HEK293 (cell line): ENCODE results near the gene SFTPD.

ENCODE experiments used
- CTCF ChIA-PET: fragments of 350-600 bp; formaldehyde crosslinking; extraction: SDS; loops from one replicate; lab custom pipeline; 2021; ENCODE audit warnings: antibody characterized with exemption; lab: Yijun Ruan, JAX
- POLR2A ChIA-PET: fragments of 300-600 bp; formaldehyde crosslinking; extraction: SDS; loops from one replicate; lab custom pipeline; 2020; ENCODE audit warnings: antibody characterized with exemption, inconsistent platforms; lab: Yijun Ruan, JAX
- H3K27ac ChIP-seq: fragments of 200-500 bp; sonication (Bioruptor generic); 2 replicates; pipeline ENCODE4 v1.5.1; 2014; ENCODE audit warnings: low read depth, low read length, control low read depth, inconsistent platforms; ENCODE audit errors: extremely low read depth
- H3K36me3 ChIP-seq, 2 experiments: fragments of 200-500 bp in 1 of 2; sonication (Bioruptor generic) in 1 of 2; 1 replicate in 1 of 2; 2 replicates in 1 of 2; pipeline ENCODE4 v1.5.1; 2014 to 2017; ENCODE audit warnings: inconsistent platforms in 2 of 2, low read length in 2 of 2; ENCODE audit not compliant: control insufficient read depth in 2 of 2, insufficient read depth in 1 of 2
- H3K4me1 ChIP-seq: fragments of 200-500 bp; sonication (Bioruptor generic); 2 replicates; pipeline ENCODE4 v1.5.1; 2014; ENCODE audit warnings: mild to moderate bottlenecking, low read length, inconsistent platforms; ENCODE audit not compliant: control insufficient read depth, insufficient read depth
- H3K4me3 ChIP-seq: 2 replicates; pipeline ENCODE4 v1.5.1; 2011; ENCODE audit warnings: low read depth, mild to moderate bottlenecking, control low read depth, low read length, moderate library complexity
- H3K9me3 ChIP-seq: fragments of 200-500 bp; sonication (Bioruptor generic); 2 replicates; pipeline ENCODE4 v1.5.1; 2014; ENCODE audit warnings: low read depth, low read length, inconsistent platforms; ENCODE audit not compliant: control insufficient read depth, insufficient read depth
- BCL11B ChIP-seq: fragments of 450-650 bp; formaldehyde crosslinking; IDR thresholded peaks from 2 replicates; pipeline ENCODE4 v1.5.1; 2016; ENCODE audit warnings: low read depth, missing biosample characterization, missing genetic modification characterization
- EGR2 ChIP-seq: fragments of 450-650 bp; formaldehyde crosslinking; IDR thresholded peaks from 2 replicates; pipeline ENCODE4 v1.5.1; 2016; ENCODE audit warnings: low read depth, missing biosample characterization, missing genetic modification characterization
- KLF17 ChIP-seq: fragments of 450-650 bp; formaldehyde crosslinking; IDR thresholded peaks from 2 replicates; pipeline ENCODE4 v1.5.1; 2016; ENCODE audit warnings: missing biosample characterization, missing genetic modification characterization
- SCRT1 ChIP-seq: fragments of 450-650 bp; formaldehyde crosslinking; IDR thresholded peaks from 2 replicates; pipeline ENCODE4 v1.5.1; 2016; ENCODE audit warnings: missing biosample characterization, missing genetic modification characterization, borderline replicate concordance
- SP3 ChIP-seq: fragments of 450-650 bp; formaldehyde crosslinking; IDR thresholded peaks from 2 replicates; pipeline ENCODE4 v1.5.1; 2016; ENCODE audit warnings: missing biosample characterization, missing genetic modification characterization
- ZBTB44 ChIP-seq: fragments of 450-650 bp; IDR thresholded peaks from 2 replicates; pipeline ENCODE4 v1.5.1; 2018; ENCODE audit warnings: missing biosample characterization, mild to moderate bottlenecking, missing genetic modification characterization
- ZNF140 ChIP-seq: fragments of 450-650 bp; formaldehyde crosslinking; IDR thresholded peaks from 2 replicates; pipeline ENCODE4 v1.5.1; 2016; ENCODE audit warnings: missing biosample characterization, missing genetic modification characterization
- ZNF175 ChIP-seq: fragments of 450-650 bp; formaldehyde crosslinking; IDR thresholded peaks from 2 replicates; pipeline ENCODE4 v1.5.1; 2016; ENCODE audit warnings: missing biosample characterization, missing genetic modification characterization
- ZNF184 ChIP-seq: fragments of 450-650 bp; IDR thresholded peaks from 2 replicates; pipeline ENCODE4 v1.5.1; 2018; ENCODE audit warnings: missing biosample characterization, mild to moderate bottlenecking, missing genetic modification characterization
- ZNF19 ChIP-seq: fragments of 450-650 bp; formaldehyde crosslinking; IDR thresholded peaks from 2 replicates; pipeline ENCODE4; 2016; ENCODE audit warnings: missing biosample characterization, missing genetic modification characterization, low read depth
- ZNF239 ChIP-seq: fragments of 450-650 bp; formaldehyde crosslinking; IDR thresholded peaks from 2 replicates; pipeline ENCODE4 v1.5.1; 2016; ENCODE audit warnings: missing biosample characterization, missing genetic modification characterization
- ZNF341 ChIP-seq: fragments of 450-650 bp; formaldehyde crosslinking; IDR thresholded peaks from 2 replicates; pipeline ENCODE4; 2016; ENCODE audit warnings: low read depth, missing biosample characterization, missing genetic modification characterization
- ZNF48 ChIP-seq: fragments of 450-650 bp; formaldehyde crosslinking; IDR thresholded peaks from 2 replicates; pipeline ENCODE4 v1.5.1; 2016; ENCODE audit warnings: missing biosample characterization, missing genetic modification characterization
- ZNF623 ChIP-seq: fragments of 450-650 bp; formaldehyde crosslinking; IDR thresholded peaks from 2 replicates; pipeline ENCODE4 v1.5.1; 2016; ENCODE audit warnings: missing biosample characterization, missing genetic modification characterization
- ZNF629 ChIP-seq: fragments of 450-650 bp; formaldehyde crosslinking; IDR thresholded peaks from 2 replicates; pipeline ENCODE4 v1.5.1; 2017; ENCODE audit warnings: missing biosample characterization, missing genetic modification characterization
- ZNF704 ChIP-seq: fragments of 450-650 bp; formaldehyde crosslinking; IDR thresholded peaks from 2 replicates; pipeline ENCODE4 v1.5.1; 2016; ENCODE audit warnings: missing biosample characterization, missing genetic modification characterization
- ZNF76 ChIP-seq: fragments of 450-650 bp; formaldehyde crosslinking; IDR thresholded peaks from 2 replicates; pipeline ENCODE4; 2016; ENCODE audit warnings: low read depth, missing biosample characterization, missing genetic modification characterization, borderline replicate concordance
- ZNF785 ChIP-seq: fragments of 450-650 bp; formaldehyde crosslinking; IDR thresholded peaks from 2 replicates; pipeline ENCODE4 v1.5.1; 2016; ENCODE audit warnings: missing biosample characterization, missing genetic modification characterization
- ZSCAN23 ChIP-seq: fragments of 450-650 bp; formaldehyde crosslinking; IDR thresholded peaks from 2 replicates; pipeline ENCODE4 v1.5.1; 2016; ENCODE audit warnings: missing biosample characterization, missing genetic modification characterization
- ZSCAN30 ChIP-seq: fragments of 450-650 bp; IDR thresholded peaks from 2 replicates; pipeline ENCODE4 v1.5.1; 2018; ENCODE audit warnings: missing biosample characterization, mild to moderate bottlenecking, missing genetic modification characterization, moderate library complexity
- ZSCAN4 ChIP-seq: fragments of 450-650 bp; formaldehyde crosslinking; IDR thresholded peaks from 2 replicates; pipeline ENCODE4 v1.5.1; 2017; ENCODE audit warnings: missing biosample characterization, missing genetic modification characterization
- TF ChIP-seq, protein P1 (sequence below): fragments of 450-650 bp; formaldehyde crosslinking; IDR thresholded peaks from 2 replicates; pipeline ENCODE4 v1.5.1; 2016; ENCODE audit warnings: missing biosample characterization, missing genetic modification characterization
- TF ChIP-seq, protein P2 (sequence below): fragments of 450-650 bp; formaldehyde crosslinking; IDR thresholded peaks from 2 replicates; pipeline ENCODE4 v1.5.1; 2016; ENCODE audit warnings: missing biosample characterization, missing genetic modification characterization

SFTPD gene

DNA sequence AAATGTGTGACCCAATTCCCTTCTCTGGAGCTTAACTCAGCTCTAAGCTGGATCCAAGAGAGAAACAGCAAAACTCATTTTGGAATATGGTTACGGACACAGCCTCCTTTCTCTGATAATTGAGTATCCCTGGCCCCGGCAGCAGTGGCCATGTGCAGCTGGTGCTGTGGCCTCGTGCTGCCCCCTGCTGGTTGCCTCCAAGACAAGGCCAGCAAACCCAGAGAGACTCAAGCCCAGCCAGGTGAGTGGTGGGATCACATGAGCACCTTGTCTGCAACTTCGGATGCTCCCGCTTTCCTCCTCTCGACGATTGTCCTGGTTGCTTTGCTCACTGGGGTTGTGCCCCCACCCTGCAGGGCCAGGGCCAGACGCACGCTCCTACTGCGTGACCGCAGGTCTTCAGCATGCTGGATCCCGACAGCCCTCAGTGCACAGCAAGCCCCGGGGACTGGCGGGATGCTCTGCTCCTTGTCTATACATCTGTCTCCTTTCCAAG is 19.4 kb downstream of the SFTPD start (continued):
- peak; percentile 75 for TF ChIP-seq ZNF76
- no peak for TF ChIP-seq ZNF629 (tag by site-specific recombination)
- no peak for TF ChIP-seq EGR2 (tag by site-specific recombination)
- TF ChIP-seq ZSCAN30 (tag by site-specific recombination), result peak; percentile 69; the same call in 1 of the 2 replicates
- no peak for TF ChIP-seq ZNF341
- TF ChIP-seq ZNF785, result no peak
- TF ChIP-seq ZSCAN4 (tag by site-specific recombination), result no peak
- TF ChIP-seq SCRT1 (tag by site-specific recombination), result no peak
- TF ChIP-seq, protein P1, sequence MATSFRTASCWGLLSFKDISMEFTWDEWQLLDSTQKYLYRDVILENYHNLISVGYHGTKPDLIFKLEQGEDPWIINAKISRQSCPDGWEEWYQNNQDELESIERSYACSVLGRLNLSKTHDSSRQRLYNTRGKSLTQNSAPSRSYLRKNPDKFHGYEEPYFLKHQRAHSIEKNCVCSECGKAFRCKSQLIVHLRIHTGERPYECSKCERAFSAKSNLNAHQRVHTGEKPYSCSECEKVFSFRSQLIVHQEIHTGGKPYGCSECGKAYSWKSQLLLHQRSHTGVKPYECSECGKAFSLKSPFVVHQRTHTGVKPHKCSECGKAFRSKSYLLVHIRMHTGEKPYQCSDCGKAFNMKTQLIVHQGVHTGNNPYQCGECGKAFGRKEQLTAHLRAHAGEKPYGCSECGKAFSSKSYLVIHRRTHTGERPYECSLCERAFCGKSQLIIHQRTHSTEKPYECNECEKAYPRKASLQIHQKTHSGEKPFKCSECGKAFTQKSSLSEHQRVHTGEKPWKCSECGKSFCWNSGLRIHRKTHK, result no peak

GRCh38 chr10:79928028-79928583 is 20.8 kb downstream of the SFTPD start:
- Histone ChIP-seq H3K36me3 (peaks cover 0 to 4% of the 10 kb centered on the region in 2 experiments; a peak in 1 of 3 replicates), H3K9me3 (no peaks in the 10 kb centered on the region), H3K4me1 (no peaks in the 10 kb centered on the region), H3K4me3 (no peak overlapping the region), H3K27ac (no peak overlapping the region)
- POLR2A ChIA-PET, result no interaction called here
- CTCF ChIA-PET, result interaction anchor here (0.6 to 2.1 kb wide), 6 partner anchors 9 to 120 kb away, joined by 3 to 7 read pairs (median 4); no protein-coding TSS in a partner anchor
- TF ChIP-seq ZBTB44 (tag by site-specific recombination) (no peak), ZNF48 (tag by site-specific recombination) (no peak), ZNF175 (no peak), ZNF704 (no peak), ZNF19 (no peak), ZNF623 (tag by site-specific recombination) (no peak), ZNF239 (no peak), ZSCAN23 (tag by site-specific recombination) (no peak), ZNF140 (no peak), ZNF184 (tag by site-specific recombination) (no peak), BCL11B (tag by site-specific recombination) (no peak), KLF17 (tag by site-specific recombination) (no peak), SP3 (tag by site-specific recombination) (no peak)
- TF ChIP-seq, protein P2, sequence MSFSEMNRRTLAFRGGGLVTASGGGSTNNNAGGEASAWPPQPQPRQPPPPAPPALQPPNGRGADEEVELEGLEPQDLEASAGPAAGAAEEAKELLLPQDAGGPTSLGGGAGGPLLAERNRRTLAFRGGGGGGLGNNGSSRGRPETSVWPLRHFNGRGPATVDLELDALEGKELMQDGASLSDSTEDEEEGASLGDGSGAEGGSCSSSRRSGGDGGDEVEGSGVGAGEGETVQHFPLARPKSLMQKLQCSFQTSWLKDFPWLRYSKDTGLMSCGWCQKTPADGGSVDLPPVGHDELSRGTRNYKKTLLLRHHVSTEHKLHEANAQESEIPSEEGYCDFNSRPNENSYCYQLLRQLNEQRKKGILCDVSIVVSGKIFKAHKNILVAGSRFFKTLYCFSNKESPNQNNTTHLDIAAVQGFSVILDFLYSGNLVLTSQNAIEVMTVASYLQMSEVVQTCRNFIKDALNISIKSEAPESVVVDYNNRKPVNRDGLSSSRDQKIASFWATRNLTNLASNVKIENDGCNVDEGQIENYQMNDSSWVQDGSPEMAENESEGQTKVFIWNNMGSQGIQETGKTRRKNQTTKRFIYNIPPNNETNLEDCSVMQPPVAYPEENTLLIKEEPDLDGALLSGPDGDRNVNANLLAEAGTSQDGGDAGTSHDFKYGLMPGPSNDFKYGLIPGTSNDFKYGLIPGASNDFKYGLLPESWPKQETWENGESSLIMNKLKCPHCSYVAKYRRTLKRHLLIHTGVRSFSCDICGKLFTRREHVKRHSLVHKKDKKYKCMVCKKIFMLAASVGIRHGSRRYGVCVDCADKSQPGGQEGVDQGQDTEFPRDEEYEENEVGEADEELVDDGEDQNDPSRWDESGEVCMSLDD (tag by site-specific recombination), result no peak
